GM19240 (cell line): ENCODE data around the gene MMRN2.
"Not testable (repeated sequence)": the region's sequence is repeated elsewhere in the genome, so short reads cannot be mapped to it uniquely, and the experiment has no call there.

Source experiments
- DNase-seq: peaks from one replicate; pipeline ENCODE4 v3.0.0; 2011; ENCODE audit warnings: low spot score; ENCODE audit not compliant: insufficient read length

Gene MMRN2, protein sequence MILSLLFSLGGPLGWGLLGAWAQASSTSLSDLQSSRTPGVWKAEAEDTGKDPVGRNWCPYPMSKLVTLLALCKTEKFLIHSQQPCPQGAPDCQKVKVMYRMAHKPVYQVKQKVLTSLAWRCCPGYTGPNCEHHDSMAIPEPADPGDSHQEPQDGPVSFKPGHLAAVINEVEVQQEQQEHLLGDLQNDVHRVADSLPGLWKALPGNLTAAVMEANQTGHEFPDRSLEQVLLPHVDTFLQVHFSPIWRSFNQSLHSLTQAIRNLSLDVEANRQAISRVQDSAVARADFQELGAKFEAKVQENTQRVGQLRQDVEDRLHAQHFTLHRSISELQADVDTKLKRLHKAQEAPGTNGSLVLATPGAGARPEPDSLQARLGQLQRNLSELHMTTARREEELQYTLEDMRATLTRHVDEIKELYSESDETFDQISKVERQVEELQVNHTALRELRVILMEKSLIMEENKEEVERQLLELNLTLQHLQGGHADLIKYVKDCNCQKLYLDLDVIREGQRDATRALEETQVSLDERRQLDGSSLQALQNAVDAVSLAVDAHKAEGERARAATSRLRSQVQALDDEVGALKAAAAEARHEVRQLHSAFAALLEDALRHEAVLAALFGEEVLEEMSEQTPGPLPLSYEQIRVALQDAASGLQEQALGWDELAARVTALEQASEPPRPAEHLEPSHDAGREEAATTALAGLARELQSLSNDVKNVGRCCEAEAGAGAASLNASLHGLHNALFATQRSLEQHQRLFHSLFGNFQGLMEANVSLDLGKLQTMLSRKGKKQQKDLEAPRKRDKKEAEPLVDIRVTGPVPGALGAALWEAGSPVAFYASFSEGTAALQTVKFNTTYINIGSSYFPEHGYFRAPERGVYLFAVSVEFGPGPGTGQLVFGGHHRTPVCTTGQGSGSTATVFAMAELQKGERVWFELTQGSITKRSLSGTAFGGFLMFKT

DNA sequence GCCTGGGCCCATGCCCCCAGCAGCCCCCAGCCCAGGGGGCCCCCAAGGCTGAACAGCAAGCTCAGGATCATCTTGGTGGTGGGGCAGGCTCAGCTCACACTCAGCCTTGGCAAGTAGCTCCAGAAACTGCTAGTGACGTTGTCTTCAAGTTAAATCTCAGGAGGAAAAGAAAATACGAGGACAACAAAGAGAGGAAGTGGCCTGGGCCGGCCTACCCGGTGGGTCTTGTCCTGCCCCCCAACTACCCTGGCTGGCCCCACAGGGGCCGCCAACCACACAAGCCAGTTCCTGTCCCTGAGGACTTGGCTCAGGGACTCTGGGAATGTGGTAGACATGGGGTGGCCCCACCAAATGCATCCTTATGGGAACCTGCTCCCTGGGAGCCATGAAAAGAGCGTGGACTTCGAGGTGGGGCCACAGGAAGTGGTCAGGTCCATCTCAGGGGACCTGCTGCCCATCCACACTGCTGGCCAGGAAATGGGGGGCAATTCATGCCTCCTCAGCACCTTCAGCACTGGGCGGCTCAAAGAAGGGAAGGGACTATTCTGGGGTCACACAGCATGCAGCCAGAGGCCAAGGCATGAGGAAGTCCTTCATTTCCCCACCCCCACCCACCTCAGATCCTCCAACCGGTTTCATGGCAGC is at the start of gene MMRN2:
TSS of gene MMRN2 (minus strand) at position 145 of the 645 bp plus-strand sequence. CDS start at position 71, 74 bp downstream.
- no peak for DNase-seq

DNA sequence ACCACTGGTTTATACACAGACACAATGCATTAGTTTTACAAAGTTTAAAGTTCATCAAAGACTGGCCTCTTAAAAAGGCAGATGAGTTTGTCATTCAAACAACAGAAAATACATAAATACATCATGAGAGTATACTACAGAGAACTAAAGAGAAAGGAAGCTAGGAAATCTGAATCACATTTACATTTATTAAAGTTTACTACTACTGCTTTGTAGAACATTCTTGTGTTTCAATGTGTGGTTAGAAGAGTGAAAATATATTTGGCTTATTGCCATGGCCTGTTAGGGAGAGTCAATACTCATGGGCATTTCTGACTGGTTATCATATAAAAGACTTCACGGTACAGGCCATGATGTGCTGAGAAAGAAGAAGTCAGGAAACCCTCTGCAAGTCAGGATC is 49.7 kb upstream of the MMRN2 start:
- DNase-seq = not testable (repeated sequence)

DNA sequence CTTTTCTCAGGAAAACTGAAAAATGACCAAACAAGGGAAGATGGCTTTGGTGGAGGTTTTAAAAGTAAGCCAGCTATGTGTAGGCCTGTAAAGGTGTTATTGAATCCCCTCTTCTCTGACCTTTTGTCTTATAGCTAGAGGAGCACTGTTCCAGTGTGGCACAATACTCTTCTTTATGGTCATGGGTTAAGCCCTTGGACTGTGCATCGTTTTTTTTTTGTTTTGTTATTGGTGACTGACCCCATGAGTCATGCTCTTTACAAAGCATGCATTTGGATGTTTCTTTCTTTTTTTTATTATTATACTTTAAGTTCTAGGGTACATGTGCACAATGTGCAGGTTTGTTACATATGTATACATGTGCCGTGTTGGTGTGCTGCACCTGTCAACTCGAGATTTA is 43.1 kb upstream of the MMRN2 start:
- DNase-seq = no peak

DNA sequence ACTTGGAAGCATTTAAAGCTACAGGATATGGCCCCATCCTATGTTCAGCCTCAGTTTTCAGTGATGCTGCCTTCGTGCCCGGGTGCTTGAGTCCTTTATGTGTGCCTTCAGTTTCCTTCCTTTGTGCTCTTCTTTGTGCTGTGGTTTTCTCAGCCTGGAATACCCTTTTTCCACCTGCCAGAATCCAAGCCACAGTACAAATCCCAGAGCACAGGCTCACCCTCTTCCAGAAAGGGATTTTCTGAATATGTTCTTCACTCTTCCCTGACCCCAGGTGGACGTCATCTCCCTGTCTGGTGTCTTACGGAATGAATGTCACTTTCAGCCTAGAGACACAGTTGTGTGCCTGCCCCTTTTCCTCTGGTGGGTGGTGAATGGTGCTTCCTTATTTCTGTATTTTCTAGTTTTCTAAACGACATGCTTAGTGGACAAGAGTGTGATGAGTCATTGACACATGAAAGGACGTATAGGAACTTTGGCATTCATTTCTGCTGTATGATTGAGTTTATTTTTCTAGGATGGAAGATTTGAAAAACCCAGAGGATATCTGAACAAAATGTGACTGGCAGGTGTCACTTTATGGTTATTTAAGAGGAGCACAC is 42.5 kb upstream of the MMRN2 start:
- not testable (repeated sequence) for DNase-seq

DNA sequence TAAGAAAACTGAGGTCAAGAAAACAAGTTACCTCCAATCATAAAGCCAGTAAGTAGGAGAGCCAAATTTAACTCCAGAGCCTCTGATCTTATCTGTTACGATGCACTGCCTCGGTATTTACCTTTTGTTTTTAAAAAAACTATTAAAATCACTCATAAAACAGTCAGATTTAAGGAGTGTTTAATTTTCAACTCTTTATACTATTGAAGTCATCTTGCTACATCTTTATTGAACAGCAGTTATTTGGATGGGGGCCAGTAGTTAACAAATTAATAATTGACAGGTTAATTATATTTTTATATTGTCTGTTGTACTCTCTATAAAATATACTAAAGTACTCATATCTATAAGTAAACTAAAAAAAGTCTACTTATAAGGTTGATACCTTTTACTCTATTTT is 35.5 kb upstream of the MMRN2 start:
- no peak for DNase-seq

DNA sequence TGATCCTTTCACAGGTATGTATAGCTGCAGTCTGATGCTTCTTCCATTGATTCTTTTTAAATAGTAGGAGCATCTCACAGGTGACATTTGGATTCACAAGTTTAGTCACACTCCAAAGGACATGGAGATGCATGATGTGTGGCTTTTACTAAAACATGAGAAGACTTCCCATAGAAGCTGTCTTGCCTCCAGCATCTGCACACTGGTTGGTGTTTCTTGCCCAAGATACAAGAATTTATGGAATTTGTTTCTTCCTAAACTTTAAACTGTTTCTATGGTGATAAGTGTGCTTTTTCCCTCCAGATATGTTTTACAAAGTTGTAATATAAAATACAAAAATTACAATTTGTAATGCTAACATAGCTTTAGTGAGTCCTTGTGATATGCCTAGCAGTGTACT is 35.0 kb upstream of the MMRN2 start:
- DNase-seq = no peak

DNA sequence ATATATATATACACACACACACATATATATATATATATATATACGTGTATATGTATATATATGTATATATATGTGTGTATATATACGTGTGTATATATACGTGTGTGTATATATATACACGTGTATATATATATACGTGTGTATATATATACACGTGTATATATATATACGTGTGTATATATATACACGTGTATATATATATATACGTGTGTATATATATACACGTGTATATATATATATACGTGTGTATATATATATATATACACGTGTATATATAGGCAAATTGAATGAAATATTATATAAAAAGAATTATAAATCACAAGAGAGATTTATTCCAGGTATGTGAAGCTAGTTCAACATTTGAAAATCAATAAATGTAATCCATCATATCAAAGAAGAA is 33.9 kb upstream of the MMRN2 start:
- not testable (repeated sequence) for DNase-seq

DNA sequence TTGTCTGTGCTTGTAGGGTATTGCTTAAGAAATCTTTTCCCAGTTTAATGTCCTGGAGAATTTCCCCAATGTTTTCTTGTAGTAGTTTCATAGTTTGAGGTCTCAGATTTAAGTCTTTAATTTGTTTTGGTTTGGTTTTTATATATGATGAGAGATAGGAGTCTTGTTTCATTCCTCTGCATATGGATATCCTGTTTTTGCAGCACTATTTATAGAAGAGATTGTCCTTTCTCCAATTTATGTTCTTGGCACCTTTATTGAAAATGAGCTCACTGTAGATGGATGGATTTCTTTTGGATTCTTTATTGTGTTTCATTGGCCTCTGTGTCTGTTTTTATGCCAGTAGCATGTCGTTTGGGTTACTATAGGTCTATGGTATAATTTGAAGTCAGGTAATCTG is 31.1 kb upstream of the MMRN2 start:
- no peak for DNase-seq

DNA sequence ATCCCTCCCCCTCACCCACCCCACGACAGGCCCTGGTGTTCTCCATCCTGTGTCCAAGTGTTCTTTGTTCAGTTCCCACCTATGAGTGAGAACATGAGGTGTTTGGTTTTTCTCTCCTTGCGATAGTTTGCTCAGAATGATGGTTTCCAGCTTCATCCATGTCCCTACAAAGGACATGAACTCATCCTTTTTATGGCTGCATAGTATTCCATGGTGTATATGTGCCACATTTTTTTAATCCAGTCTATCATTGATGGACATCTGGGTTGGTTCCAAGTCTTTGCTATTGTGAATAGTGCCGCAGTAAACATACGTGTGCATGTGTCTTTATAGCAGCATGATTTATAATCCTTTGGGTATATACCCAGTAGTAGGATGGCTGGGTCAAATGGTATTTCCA is 27.1 kb upstream of the MMRN2 start:
- not testable (repeated sequence) for DNase-seq

DNA sequence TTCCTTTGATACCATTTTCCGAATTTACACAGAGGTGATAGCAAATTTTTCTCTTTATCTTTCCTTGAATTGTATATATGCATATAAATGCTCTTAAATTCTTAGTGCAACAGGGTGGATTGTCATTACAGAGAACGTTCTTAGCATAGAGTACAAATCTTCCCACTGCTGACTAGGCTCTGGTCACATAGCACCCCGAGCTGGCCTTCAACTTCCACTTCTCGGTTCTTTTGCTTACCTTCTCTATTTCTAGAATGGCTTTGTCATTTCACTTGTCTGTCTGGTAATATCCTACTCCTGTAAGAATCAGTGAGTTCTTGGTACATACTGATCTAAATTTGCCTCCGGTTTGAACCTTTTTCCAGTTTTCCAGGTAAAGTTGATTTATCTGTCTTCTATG is 24.3 kb upstream of the MMRN2 start:
- no peak for DNase-seq

DNA sequence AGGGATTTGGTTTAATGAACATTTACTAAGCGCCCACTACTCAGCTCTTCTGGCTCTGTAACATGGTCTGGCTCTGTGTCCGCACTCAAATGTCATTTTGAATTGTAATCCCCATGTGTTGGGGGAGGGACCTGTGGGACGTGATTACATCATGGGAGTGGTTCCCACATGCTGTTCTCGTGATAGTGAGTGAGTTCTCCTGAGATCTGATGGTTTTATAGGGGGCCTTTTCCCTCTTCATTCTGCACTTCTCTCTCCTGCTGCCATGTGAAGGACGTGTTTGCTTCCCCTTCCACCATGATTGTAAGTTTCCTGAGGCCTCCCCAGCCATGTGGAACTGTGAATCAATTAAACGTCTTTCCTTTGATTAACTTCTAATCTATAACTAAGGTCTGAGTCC is 23.6 kb upstream of the MMRN2 start:
- not testable (repeated sequence) for DNase-seq

DNA sequence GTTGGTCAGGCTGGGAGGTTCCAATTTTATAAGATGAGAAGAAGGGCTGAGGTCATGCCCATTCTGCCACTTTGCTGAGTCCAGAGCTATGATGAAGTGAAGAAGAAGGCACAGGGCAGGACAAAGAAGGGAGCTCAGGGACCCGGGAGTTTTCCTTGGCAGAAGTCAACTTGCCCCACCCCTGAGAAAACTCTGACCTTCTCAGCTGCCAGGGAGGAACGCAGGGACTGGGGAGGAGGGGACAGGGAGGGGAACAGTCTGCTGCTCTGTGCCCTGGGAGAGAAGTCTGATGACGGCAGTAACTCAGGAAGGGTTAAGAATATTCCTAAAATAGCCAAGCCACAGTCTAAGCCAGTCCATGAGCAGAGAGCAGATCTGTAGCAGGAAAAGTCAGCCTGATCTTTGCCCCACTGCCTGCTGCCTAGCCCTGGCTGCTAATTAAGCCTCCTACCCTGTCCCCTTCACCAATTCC is 22.6 kb upstream of the MMRN2 start:
- DNase-seq = no peak

DNA sequence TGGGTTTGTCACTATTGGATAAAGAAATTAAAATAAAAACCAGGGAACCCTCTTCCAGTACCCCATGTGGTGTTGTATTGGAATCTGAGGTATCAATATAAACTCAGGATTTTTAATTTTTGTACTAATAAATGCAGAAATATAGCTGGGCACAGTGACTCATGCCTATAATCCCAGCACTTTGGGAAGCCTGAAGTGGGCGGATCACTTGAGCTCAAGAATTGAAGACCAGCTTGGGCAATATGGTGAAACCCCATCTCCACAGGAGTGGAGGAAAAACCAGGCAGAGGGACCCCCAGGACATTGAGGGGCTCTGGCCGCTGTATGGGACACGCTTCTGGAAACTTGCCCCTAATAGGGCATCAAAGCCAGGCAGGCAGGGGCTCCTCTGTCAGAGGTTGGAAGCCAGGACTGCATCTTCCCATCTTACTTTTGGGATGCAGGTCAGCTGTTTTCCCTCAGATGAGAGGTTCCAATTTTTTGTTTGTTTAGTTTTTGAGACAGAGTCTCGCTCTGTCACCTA is 21.9 kb upstream of the MMRN2 start:
- no peak for DNase-seq

DNA sequence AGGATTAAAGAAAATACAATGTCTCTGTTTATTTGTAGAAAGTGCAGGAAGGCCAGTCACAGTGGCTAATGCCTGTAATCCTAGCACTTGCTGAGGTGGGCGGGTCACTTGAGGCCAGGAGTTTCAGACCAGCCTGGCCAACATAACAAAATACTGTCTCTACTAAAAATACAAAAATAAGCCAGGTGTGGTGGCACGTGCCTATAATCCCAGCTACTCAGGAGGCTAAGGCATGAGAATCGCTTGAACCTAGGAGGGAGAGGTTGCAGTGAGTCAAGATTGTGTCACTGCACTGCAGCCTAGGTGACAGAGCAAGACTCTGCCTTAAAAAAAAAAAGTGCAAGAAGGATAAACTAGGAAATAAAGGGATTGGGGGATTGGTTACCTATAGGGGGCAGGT is 21.0 kb upstream of the MMRN2 start:
- DNase-seq = not testable (repeated sequence)

DNA sequence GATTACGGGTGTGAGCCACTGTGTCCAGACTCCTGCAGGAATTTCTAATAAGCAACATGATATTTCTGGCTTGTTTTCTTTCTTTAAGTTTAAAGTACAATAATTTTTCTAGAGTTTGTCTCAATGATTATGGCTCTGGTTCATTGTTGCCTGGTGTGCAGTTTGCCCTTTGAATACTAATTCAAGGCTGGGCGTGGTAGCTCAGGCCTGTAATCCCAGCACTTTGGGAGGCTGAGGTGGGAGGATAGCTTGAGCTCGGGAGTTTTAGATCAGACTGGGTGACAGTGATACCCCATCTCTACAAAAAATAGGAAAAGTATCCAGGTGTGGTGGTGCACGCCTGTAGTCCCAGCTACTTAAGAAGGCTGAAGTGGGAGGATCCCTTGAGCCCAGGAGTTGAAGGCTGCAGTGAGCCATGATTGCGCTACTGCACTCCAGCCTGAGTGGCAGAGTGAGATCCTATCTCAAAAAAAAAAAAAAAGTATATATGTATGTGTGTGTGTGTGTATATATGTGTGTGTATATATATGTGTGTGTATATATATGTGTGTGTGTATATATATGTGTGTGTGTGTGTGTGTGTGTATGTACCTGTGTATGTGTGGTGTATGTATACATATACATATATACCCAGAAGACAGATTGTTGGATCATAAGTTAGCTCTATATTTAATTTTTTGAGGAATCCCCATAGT is 19.1 kb upstream of the MMRN2 start:
- no peak for DNase-seq

DNA sequence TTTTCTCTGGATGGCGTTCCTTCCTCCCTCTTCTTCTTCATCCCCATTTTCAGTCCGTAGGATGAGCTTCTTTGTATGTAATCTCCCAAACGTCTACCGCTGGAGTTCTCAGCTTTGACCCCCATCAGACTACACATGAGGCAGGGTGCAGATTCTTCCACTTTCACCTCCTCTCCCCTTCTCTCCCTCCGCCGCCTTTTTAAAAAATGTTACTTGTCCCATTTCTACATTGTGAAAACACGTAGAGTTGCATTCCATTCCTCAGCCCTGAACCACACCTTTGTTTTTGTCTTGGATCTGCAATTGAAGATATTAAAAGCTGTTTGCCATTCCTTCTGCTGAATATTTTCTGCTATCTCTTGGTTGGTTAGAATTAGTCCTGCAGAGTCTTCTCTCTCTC is 17.1 kb upstream of the MMRN2 start:
- no peak for DNase-seq

DNA sequence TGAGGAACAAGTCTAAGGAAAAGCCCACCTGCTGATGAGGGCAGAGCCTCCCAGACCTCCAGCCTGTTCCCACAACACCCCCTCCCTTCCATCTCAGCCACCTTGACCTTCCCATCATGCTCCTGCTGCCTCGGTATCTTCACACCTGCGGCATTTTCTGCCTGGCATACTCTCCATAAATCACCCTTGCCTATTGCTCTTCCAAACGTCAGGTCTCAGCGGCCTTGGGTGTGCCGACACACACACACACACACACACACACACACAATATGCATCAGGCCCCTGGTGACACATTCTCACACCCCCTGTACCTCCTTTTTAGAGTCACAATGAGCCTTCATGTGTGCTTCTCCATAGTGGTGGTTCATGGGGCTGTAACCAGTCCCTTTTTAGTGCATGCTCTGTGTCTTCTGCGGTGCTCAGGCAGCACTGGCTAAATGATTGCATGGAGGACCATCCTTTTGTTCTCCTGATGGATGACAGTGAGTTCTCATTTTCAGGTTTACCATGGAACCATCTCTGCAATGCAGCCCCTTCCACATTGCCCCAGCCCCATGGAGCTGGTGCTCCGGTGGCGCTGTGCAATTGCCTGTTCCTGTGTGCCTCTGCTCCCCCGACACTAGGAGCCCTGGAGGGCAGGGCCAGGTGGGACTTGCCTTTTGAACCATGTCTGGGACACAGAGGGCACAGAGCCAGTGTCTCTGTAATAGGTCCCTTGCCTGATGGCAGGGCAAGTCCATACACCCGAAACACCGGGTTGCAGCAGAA is 15.4 kb upstream of the MMRN2 start:
- no peak for DNase-seq

DNA sequence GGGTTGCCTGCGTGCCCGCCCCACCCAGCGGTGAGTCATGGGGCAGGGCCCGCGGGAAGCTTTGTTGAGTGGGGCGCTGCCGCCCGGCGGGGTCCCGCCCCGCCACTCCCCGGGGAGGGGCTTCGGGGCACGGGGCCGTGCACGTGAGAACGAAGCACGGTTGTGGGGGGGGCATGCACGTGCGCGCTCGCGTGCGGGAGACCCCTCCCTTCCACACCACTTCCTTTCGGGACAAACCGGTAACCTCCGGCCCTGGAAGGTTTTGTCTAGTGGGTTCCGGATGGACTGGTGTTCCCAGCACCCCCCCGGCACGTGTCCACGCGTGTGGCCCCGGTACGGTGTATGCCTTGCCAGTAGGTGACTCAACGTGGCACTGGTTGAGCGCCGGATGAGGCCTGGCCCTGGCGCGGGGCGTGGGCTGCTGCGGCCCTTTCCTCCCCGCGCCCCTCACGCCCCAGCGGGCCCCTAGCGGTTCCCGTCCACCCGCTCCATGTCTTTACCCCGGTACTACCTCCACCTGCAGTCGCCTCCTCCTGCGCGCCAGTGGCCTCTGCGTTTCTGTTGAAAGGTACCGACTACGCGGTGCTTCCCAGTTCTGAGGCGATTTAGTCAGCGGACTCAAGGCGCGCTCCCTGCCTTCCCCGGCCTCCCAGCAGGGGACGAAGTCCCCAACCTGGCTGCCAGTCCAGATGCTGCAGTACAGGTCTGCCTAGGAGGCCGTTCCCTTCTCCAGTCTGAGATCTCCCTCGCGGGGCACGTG is 14.0 kb upstream of the MMRN2 start:
- peak; percentile 57 for DNase-seq

DNA sequence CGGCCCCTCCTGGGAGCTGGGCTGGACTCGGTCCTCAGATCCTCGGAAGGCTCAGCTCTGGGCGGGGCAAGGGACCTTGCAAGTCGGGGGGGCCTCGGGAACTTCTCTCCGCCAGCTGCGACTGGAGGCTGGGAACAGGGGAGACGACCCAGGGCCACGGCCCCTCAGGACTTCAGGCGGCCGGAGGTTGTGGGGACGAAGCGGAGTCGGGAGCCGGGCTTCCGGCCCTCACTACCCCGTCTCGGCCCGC is 13.5 kb upstream of the MMRN2 start:
- no peak for DNase-seq
